WTC11 (cell line): ENCODE measurements around the gene PTGES2. TPM values are rescaled to one million over a fixed set of nuclear protein-coding genes. Genes with fewer than 3 reads are reported as not detected.

ENCODE experiments used
- ATAC-seq: fragments of 200-7000 bp; cut with Tn5 transposase; 2 replicates; pipeline ENCODE4 v1.10.0; 2021; ENCODE audit warnings: mild to moderate bottlenecking, moderate library complexity
- CTCF ChIA-PET: fragments of 300-600 bp; sonication (Branson Sonifier 250); formaldehyde crosslinking; loops from one replicate; lab custom pipeline; 2021; ENCODE audit warnings: antibody characterized with exemption; lab: Charles Lee
- POLR2A ChIA-PET: fragments of 350-600 bp; sonication (Branson Sonifier 250); formaldehyde crosslinking; loops from one replicate; lab custom pipeline; 2021; ENCODE audit warnings: antibody characterized with exemption; lab: Charles Lee
- DNase-seq: peaks from one replicate; pipeline ENCODE4 v3.0.0; 2021; ENCODE audit warnings: low spot score
- H3K27ac Mint-ChIP-seq: 2 replicates; pipeline ENCODE4 v1.8.0; 2021; ENCODE audit warnings: mixed read lengths
- H3K27me3 Mint-ChIP-seq: 2 replicates; pipeline ENCODE4 v1.8.0; 2021; ENCODE audit warnings: low read depth, mild to moderate bottlenecking, moderate library complexity, mixed read lengths
- H3K36me3 Mint-ChIP-seq: 2 replicates; pipeline ENCODE4 v1.8.0; 2021; ENCODE audit warnings: mixed read lengths
- H3K4me1 Mint-ChIP-seq: 2 replicates; pipeline ENCODE4 v1.8.0; 2022; ENCODE audit warnings: mixed read lengths
- H3K4me3 Mint-ChIP-seq: 2 replicates; pipeline ENCODE4 v1.8.0; 2021; ENCODE audit warnings: mild to moderate bottlenecking, moderate library complexity, mixed read lengths
- H3K9me3 Mint-ChIP-seq: 2 replicates; pipeline ENCODE4 v1.8.0; 2021; ENCODE audit warnings: mixed read lengths
- ARID4B ChIP-seq: sonication (generic); formaldehyde crosslinking; IDR thresholded peaks from 2 replicates; pipeline ENCODE4 v1.8.0; 2023; ENCODE audit warnings: missing genetic modification reagents, mild to moderate bottlenecking, borderline replicate concordance
- ELF4 ChIP-seq: sonication (generic); formaldehyde crosslinking; IDR thresholded peaks from 2 replicates; pipeline ENCODE4 v1.8.1; 2022; ENCODE audit warnings: low read depth, mild to moderate bottlenecking, moderate library complexity, missing genetic modification reagents
- GTF2I ChIP-seq: fragments of 250-450 bp; sonication (Bioruptor Pico); conservative IDR thresholded peaks from 2 replicates; pipeline ENCODE4 v1.4.0; 2021; ENCODE audit warnings: mild to moderate bottlenecking
- MLX ChIP-seq: sonication (generic); formaldehyde crosslinking; IDR thresholded peaks from 2 replicates; pipeline ENCODE4 v1.8.1; 2023; ENCODE audit warnings: mild to moderate bottlenecking, missing genetic modification reagents, moderate library complexity
- ZNF219 ChIP-seq: sonication (generic); formaldehyde crosslinking; IDR thresholded peaks from 2 replicates; pipeline ENCODE4 v1.8.0; 2023; ENCODE audit warnings: missing genetic modification reagents, mild to moderate bottlenecking, borderline replicate concordance
- ZNF317 ChIP-seq: sonication (generic); formaldehyde crosslinking; IDR thresholded peaks from 2 replicates; pipeline ENCODE4 v1.8.1; 2023; ENCODE audit warnings: low read depth, mild to moderate bottlenecking, moderate library complexity, missing genetic modification reagents, borderline replicate concordance
- ZNF512 ChIP-seq: sonication (generic); formaldehyde crosslinking; IDR thresholded peaks from 2 replicates; pipeline ENCODE4 v1.8.1; 2022; ENCODE audit warnings: missing genetic modification reagents, borderline replicate concordance
- ZNF671 ChIP-seq: fragments of 250-450 bp; sonication (Bioruptor Pico); IDR thresholded peaks from 2 replicates; pipeline ENCODE4 v1.8.0; 2021; ENCODE audit warnings: mild to moderate bottlenecking
- ZSCAN18 ChIP-seq: fragments of 250-450 bp; sonication (Bioruptor Pico); IDR thresholded peaks from 2 replicates; pipeline ENCODE4 v2.1.2; 2022; ENCODE audit warnings: mild to moderate bottlenecking, moderate library complexity
- total RNA-seq: library from RNA; stranded (reverse); gene quantifications from 3 replicates; pipeline ENCODE4 v1.2.3, GENCODE V29; 2021
- TF ChIP-seq, protein P1 (sequence below): fragments of 250-450 bp; sonication (Bioruptor Pico); IDR thresholded peaks from 2 replicates; pipeline ENCODE4 v1.9.0; 2021; ENCODE audit warnings: mild to moderate bottlenecking
- TF ChIP-seq, protein P2 (sequence below): sonication (generic); formaldehyde crosslinking; IDR thresholded peaks from 2 replicates; pipeline ENCODE4 v1.8.1; 2023; ENCODE audit warnings: mild to moderate bottlenecking, moderate library complexity, missing genetic modification reagents
- TF ChIP-seq, protein P3 (sequence below): sonication (generic); formaldehyde crosslinking; IDR thresholded peaks from 2 replicates; pipeline ENCODE4 v1.8.0; 2022; ENCODE audit warnings: missing genetic modification reagents

PTGES2 gene
- total RNA-seq, 1 experiment from 2014 or later = 118 TPM

GRCh38 chr9:128152133-128153059 is 24.9 kb upstream of the PTGES2 start:
- ATAC-seq (no peak), DNase-seq (no peak)
- Mint-ChIP-seq H3K4me3 (no peak overlapping the region), H3K27ac (no peak overlapping the region), H3K4me1 (peaks cover 12% of the 10 kb centered on the region), H3K27me3 (peaks cover 7% of the 10 kb centered on the region; the same call in 1 of the 2 replicates), H3K36me3 (no peaks in the 10 kb centered on the region), H3K9me3 (no peaks in the 10 kb centered on the region)
- no peak for TF ChIP-seq ZNF317 (CRISPR knock-in tag)
- TF ChIP-seq ZNF512 (CRISPR knock-in tag) = no peak
- TF ChIP-seq ZNF219 (CRISPR knock-in tag) = no peak
- TF ChIP-seq, protein P1, sequence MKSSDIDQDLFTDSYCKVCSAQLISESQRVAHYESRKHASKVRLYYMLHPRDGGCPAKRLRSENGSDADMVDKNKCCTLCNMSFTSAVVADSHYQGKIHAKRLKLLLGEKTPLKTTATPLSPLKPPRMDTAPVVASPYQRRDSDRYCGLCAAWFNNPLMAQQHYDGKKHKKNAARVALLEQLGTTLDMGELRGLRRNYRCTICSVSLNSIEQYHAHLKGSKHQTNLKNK (CRISPR knock-in tag) = no peak
- TF ChIP-seq MLX (CRISPR knock-in tag) = no peak
- TF ChIP-seq ZSCAN18 (CRISPR knock-in tag) = no peak
- POLR2A ChIA-PET = interaction anchor here (0.6 to 1.5 kb wide), 2 partner anchors 8 to 29 kb away, joined by 3 to 15 read pairs; partner anchors contain the start of gene BBLN
- CTCF ChIA-PET = interaction anchor here (0.9 to 4.4 kb wide), 5 partner anchors 7 to 35 kb away, joined by 3 to 44 read pairs (median 36); partner anchors contain the start of gene BBLN

- TF ChIP-seq GTF2I (CRISPR knock-in tag) (no peak), ARID4B (no peak), ZNF671 (no peak), ELF4 (no peak)
- TF ChIP-seq, protein P2, sequence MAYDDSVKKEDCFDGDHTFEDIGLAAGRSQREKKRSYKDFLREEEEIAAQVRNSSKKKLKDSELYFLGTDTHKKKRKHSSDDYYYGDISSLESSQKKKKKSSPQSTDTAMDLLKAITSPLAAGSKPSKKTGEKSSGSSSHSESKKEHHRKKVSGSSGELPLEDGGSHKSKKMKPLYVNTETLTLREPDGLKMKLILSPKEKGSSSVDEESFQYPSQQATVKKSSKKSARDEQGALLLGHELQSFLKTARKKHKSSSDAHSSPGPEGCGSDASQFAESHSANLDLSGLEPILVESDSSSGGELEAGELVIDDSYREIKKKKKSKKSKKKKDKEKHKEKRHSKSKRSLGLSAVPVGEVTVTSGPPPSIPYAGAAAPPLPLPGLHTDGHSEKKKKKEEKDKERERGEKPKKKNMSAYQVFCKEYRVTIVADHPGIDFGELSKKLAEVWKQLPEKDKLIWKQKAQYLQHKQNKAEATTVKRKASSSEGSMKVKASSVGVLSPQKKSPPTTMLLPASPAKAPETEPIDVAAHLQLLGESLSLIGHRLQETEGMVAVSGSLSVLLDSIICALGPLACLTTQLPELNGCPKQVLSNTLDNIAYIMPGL = no peak
- TF ChIP-seq, protein P3, sequence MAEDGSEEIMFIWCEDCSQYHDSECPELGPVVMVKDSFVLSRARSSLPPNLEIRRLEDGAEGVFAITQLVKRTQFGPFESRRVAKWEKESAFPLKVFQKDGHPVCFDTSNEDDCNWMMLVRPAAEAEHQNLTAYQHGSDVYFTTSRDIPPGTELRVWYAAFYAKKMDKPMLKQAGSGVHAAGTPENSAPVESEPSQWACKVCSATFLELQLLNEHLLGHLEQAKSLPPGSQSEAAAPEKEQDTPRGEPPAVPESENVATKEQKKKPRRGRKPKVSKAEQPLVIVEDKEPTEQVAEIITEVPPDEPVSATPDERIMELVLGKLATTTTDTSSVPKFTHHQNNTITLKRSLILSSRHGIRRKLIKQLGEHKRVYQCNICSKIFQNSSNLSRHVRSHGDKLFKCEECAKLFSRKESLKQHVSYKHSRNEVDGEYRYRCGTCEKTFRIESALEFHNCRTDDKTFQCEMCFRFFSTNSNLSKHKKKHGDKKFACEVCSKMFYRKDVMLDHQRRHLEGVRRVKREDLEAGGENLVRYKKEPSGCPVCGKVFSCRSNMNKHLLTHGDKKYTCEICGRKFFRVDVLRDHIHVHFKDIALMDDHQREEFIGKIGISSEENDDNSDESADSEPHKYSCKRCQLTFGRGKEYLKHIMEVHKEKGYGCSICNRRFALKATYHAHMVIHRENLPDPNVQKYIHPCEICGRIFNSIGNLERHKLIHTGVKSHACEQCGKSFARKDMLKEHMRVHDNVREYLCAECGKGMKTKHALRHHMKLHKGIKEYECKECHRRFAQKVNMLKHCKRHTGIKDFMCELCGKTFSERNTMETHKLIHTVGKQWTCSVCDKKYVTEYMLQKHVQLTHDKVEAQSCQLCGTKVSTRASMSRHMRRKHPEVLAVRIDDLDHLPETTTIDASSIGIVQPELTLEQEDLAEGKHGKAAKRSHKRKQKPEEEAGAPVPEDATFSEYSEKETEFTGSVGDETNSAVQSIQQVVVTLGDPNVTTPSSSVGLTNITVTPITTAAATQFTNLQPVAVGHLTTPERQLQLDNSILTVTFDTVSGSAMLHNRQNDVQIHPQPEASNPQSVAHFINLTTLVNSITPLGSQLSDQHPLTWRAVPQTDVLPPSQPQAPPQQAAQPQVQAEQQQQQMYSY (CRISPR knock-in tag) = peak; percentile 3; the same call in 1 of the 2 replicates
- CTCF ChIA-PET = interaction anchor here (0.9 to 4.4 kb wide), 18 partner anchors 8 to 408 kb away, joined by 3 to 44 read pairs (median 4); partner anchors contain the start of gene BBLN
- H3K9me3 Mint-ChIP-seq = no peaks in the 10 kb centered on the region
- POLR2A ChIA-PET = interaction anchor here (1.5 kb wide), 1 partner anchor 9 kb away, joined by 3 read pairs; the partner anchor contains the start of gene BBLN
- H3K4me1 Mint-ChIP-seq = peaks cover 12% of the 10 kb centered on the region
- H3K4me3 Mint-ChIP-seq = no peak overlapping the region
- DNase-seq = no peak
- ATAC-seq = no peak
- H3K27ac Mint-ChIP-seq = no peak overlapping the region
- H3K36me3 Mint-ChIP-seq = no peaks in the 10 kb centered on the region
- H3K27me3 Mint-ChIP-seq = peaks cover 7% of the 10 kb centered on the region; the same call in 1 of the 2 replicates
These were observed 24.0 kb upstream of the PTGES2 start for GRCh38 chr9:128151309-128152132.
